B cell (primary cell): ENCODE measurements around the gene PHYH. TPM values are rescaled to one million over a fixed set of nuclear protein-coding genes. Genes with fewer than 3 reads are reported as not detected.
"Not testable (repeated sequence)": the region's sequence is repeated elsewhere in the genome, so short reads cannot be mapped to it uniquely, and the experiment has no call there.

Experiments used
- ATAC-seq: fragments of 200-7000 bp; cut with Tn5 transposase; one replicate; pipeline ENCODE4 v1.10.0; 2021; ENCODE audit warnings: low read depth, mild to moderate bottlenecking, moderate number of reproducible peaks, moderate library complexity
- CTCF ChIA-PET: fragments of 350-600 bp; sonication (Branson Sonifier 250); formaldehyde crosslinking; loops from one replicate; lab custom pipeline; 2021; ENCODE audit warnings: antibody characterized with exemption, inconsistent platforms; lab: Charles Lee
- POLR2A ChIA-PET: fragments of 350-600 bp; sonication (Branson Sonifier 250); formaldehyde crosslinking; loops from one replicate; lab custom pipeline; 2021; ENCODE audit warnings: antibody characterized with exemption; lab: Charles Lee
- DNase-seq: peaks from one replicate; pipeline ENCODE4 v3.0.0; 2013
- H2AFZ ChIP-seq: 2 replicates; pipeline ENCODE4 v1.6.1; 2012; ENCODE audit warnings: mild to moderate bottlenecking, low read depth, low read length; ENCODE audit not compliant: insufficient read depth, poor library complexity, severe bottlenecking
- H3K27ac ChIP-seq, 2 donors: 1 replicate in 1 of 2; 2 replicates in 1 of 2; pipeline ENCODE4 v1.5.1; 2012 to 2013; ENCODE audit warnings: low read length in 2 of 2, mild to moderate bottlenecking in 2 of 2, moderate library complexity in 1 of 2
- H3K27me3 ChIP-seq, 4 experiments: fragments of 200-600 bp in 1 of 4; sonication (generic) in 1 of 4; replicated peaks in 1 of 4; 1 replicate in 2 of 4; 2 replicates in 2 of 4; pipeline versions ENCODE4 v1.6.1 to v1.7.0; 2013 to 2016; ENCODE audit warnings: low read length in 3 of 4, mild to moderate bottlenecking in 2 of 4, mixed read lengths in 1 of 4, moderate library complexity in 1 of 4; ENCODE audit not compliant: insufficient read depth in 4 of 4, control insufficient read depth in 3 of 4; ENCODE audit errors: control extremely low read depth in 1 of 4
- H3K36me3 ChIP-seq, 2 experiments: replicated peaks in 1 of 2; 1 replicate in 1 of 2; 2 replicates in 1 of 2; pipeline versions ENCODE4 v1.6.1 to v1.7.1; 2013; ENCODE audit warnings: low read length in 1 of 2; ENCODE audit not compliant: insufficient read depth in 2 of 2, control insufficient read depth in 1 of 2; ENCODE audit errors: control extremely low read depth in 1 of 2, extremely low read depth in 1 of 2
- H3K4me1 ChIP-seq, 2 donors: fragments of 200-600 bp in 1 of 2; sonication (generic) in 1 of 2; 1 replicate in 1 of 2; 2 replicates in 1 of 2; pipeline versions ENCODE4 v1.5.1 to v1.6.1; 2013 to 2017; ENCODE audit warnings: low read length in 2 of 2; ENCODE audit not compliant: control insufficient read depth in 2 of 2, insufficient read depth in 2 of 2
- H3K4me2 ChIP-seq: replicated peaks from 2 replicates; pipeline ENCODE3; 2012; ENCODE audit warnings: mild to moderate bottlenecking, low read depth, low read length; ENCODE audit not compliant: poor library complexity, severe bottlenecking
- H3K4me3 ChIP-seq, 5 experiments: fragments of 200-600 bp in 1 of 5; sonication (generic) in 1 of 5; 1 replicate in 3 of 5; 2 replicates in 2 of 5; pipeline versions ENCODE4 v1.5.1 to v1.7.0; 2011 to 2016; ENCODE audit warnings: low read length in 4 of 5, mild to moderate bottlenecking in 4 of 5, low read depth in 2 of 5, control low read depth in 1 of 5, moderate library complexity in 1 of 5; ENCODE audit not compliant: insufficient read depth in 1 of 5; ENCODE audit errors: control extremely low read depth in 1 of 5, extremely low read depth in 1 of 5
- H3K79me2 ChIP-seq: fragments of 200-600 bp; sonication (generic); one replicate; pipeline ENCODE4 v1.6.0; 2016; ENCODE audit warnings: low read length; ENCODE audit not compliant: control insufficient read depth, insufficient read depth
- H3K9ac ChIP-seq: fragments of 200-600 bp; sonication (generic); 2 replicates; pipeline ENCODE4 v1.6.1; 2017; ENCODE audit warnings: mild to moderate bottlenecking, low read length, moderate library complexity
- H3K9me3 ChIP-seq, 3 donors: one replicate each; pipeline versions ENCODE4 v1.6.1 to v1.7.1; 2013; ENCODE audit warnings: low read length in 2 of 3; ENCODE audit not compliant: control insufficient read depth in 2 of 3, insufficient read depth in 1 of 3; ENCODE audit errors: control extremely low read depth in 1 of 3
- H4K20me1 ChIP-seq: 2 replicates; pipeline ENCODE4 v1.6.0; 2012; ENCODE audit warnings: mild to moderate bottlenecking, low read length; ENCODE audit not compliant: insufficient read depth, control insufficient read depth, poor library complexity, severe bottlenecking
- H3K27ac Mint-ChIP-seq: one replicate; pipeline ENCODE4 v1.8.0; 2021; ENCODE audit warnings: mixed read lengths
- H3K27me3 Mint-ChIP-seq: one replicate; pipeline ENCODE4 v1.8.0; 2021; ENCODE audit warnings: mixed read lengths
- H3K4me1 Mint-ChIP-seq: one replicate; pipeline ENCODE4 v1.8.0; 2021; ENCODE audit warnings: mixed read lengths
- H3K4me3 Mint-ChIP-seq: one replicate; pipeline ENCODE4 v1.8.0; 2021; ENCODE audit warnings: mixed read lengths
- H3K9me3 Mint-ChIP-seq: one replicate; pipeline ENCODE4 v1.8.0; 2022; ENCODE audit warnings: mixed read lengths; ENCODE audit not compliant: insufficient read depth
- EZH2 ChIP-seq: IDR thresholded peaks from 2 replicates; pipeline ENCODE4 v1.6.1; 2012; ENCODE audit warnings: borderline replicate concordance, low read depth, mild to moderate bottlenecking, moderate library complexity, low read length; ENCODE audit not compliant: insufficient read depth, poor library complexity, severe bottlenecking
- WGBS: methylation state at CpG from one replicate; pipeline ENCODE4 v1.1.5; 2013; ENCODE audit warnings: missing lambda C conversion rate; ENCODE audit not compliant: insufficient coverage; 5-methylcytosine and 5-hydroxymethylcytosine counted together
- intact Hi-C: fragments of 100-400 bp; cut with micrococcal nuclease; formaldehyde crosslinking; loops from one replicate; pipeline ENCODE4 v1.10.0; 2022
- polyA plus RNA-seq: library from polyadenylated mRNA; depleted of rRNA; stranded (reverse); fragments of >200 nt; gene quantifications from 2 replicates; pipeline ENCODE4 v1.2.3, GENCODE V29; 2012
- total RNA-seq, 2 donors: library from RNA; stranded (reverse); fragments of 120-200 nt in 1 of 2; gene quantifications; 1 replicate in 1 of 2; 2 replicates in 1 of 2; pipeline versions ENCODE4 v1.2.3 to v1.2.4, GENCODE V29; 2013 to 2022
- TF ChIP-seq, protein P1 (sequence below): fragments of 200-600 bp; IDR thresholded peaks from one replicate; pipeline ENCODE4 v1.8.0; 2022; ENCODE audit warnings: antibody characterized with exemption, mild to moderate bottlenecking

Gene PHYH
- total and polyA plus RNA-seq, 2 donors (not counting 1 experiment from before 2014, with no cell fraction given): 3.1 to 9.7 TPM

- H3K27ac Mint-ChIP-seq: no peak overlapping the region
- H3K9me3 Mint-ChIP-seq: no peaks in the 10 kb centered on the region
These were observed 61.4 kb downstream of the PHYH start for GRCh38 chr10:13238271-13239077.

DNA sequence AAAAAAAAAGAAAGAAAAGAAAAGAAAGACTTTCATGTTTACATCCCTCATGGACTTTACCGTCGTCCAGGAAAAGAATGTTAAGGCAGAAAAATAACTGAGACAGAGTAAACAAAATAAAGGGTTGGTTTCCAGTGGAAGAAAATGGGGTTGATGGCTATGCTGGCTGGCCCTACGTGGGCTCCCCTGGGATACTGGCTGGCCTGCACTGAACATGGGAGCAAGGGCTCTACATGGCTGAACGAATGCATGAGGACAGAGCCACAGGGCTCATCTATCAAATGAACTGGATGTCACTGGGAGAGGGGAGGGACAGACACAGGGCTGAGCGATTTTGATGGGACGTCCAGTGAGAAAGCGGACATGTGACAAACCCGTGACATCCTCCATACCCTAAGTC is 63.2 kb downstream of the PHYH start:
- H3K9ac ChIP-seq: no peak overlapping the region
- DNase-seq (no peak), ATAC-seq (no peak)
- no peaks in the 10 kb centered on the region for H3K27me3 ChIP-seq
- POLR2A ChIA-PET: no interaction called here
- TF ChIP-seq, protein P1, sequence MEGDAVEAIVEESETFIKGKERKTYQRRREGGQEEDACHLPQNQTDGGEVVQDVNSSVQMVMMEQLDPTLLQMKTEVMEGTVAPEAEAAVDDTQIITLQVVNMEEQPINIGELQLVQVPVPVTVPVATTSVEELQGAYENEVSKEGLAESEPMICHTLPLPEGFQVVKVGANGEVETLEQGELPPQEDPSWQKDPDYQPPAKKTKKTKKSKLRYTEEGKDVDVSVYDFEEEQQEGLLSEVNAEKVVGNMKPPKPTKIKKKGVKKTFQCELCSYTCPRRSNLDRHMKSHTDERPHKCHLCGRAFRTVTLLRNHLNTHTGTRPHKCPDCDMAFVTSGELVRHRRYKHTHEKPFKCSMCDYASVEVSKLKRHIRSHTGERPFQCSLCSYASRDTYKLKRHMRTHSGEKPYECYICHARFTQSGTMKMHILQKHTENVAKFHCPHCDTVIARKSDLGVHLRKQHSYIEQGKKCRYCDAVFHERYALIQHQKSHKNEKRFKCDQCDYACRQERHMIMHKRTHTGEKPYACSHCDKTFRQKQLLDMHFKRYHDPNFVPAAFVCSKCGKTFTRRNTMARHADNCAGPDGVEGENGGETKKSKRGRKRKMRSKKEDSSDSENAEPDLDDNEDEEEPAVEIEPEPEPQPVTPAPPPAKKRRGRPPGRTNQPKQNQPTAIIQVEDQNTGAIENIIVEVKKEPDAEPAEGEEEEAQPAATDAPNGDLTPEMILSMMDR: no peak
- no peak for TF ChIP-seq EZH2
- CTCF ChIA-PET: interaction anchor here (0.7 kb wide), 1 partner anchor 501 kb away, joined by 3 read pairs; no protein-coding TSS in a partner anchor
- no peak overlapping the region for H3K4me3 ChIP-seq
- no peak overlapping the region for H3K4me2 ChIP-seq
- WGBS: 100% methylated on average over 4 of the region's 8 CpGs
- no peaks in the 10 kb centered on the region for H3K27me3 Mint-ChIP-seq
- no peak overlapping the region for H3K27ac ChIP-seq
- peak overlapping the region; percentile 5 for H3K27ac Mint-ChIP-seq
- H3K79me2 ChIP-seq: no peaks in the 10 kb centered on the region
- intact Hi-C loops: no loop called here
- H3K4me1 ChIP-seq: no peaks in the 10 kb centered on the region
- no peaks in the 10 kb centered on the region for H3K9me3 Mint-ChIP-seq
- no peak overlapping the region for H3K4me3 Mint-ChIP-seq
- H3K4me1 Mint-ChIP-seq: no peaks in the 10 kb centered on the region
- no peaks in the 10 kb centered on the region for H3K9me3 ChIP-seq
- no peaks in the 10 kb centered on the region for H4K20me1 ChIP-seq
- H3K36me3 ChIP-seq: no peaks in the 10 kb centered on the region
- H2AFZ ChIP-seq: no peak overlapping the region

More at GRCh38 chr10:13238271-13239077, 61.4 kb downstream of the PHYH start:
- intact Hi-C loops: no loop called here
- no peaks in the 10 kb centered on the region for H3K36me3 ChIP-seq
- peaks cover 0 to 2% (median 0%) of the 10 kb centered on the region in 4 experiments for H3K27me3 ChIP-seq
- no peaks in the 10 kb centered on the region for H3K4me1 Mint-ChIP-seq
- no peak overlapping the region for H3K4me3 Mint-ChIP-seq
- no peak overlapping the region for H3K4me2 ChIP-seq
- H4K20me1 ChIP-seq: no peaks in the 10 kb centered on the region
- no peaks in the 10 kb centered on the region for H3K4me1 ChIP-seq
- H3K9me3 ChIP-seq: no peaks in the 10 kb centered on the region
- H3K27ac ChIP-seq: no peak overlapping the region
- CTCF ChIA-PET: no interaction called here
- ATAC-seq (no peak), DNase-seq (no peak)
- POLR2A ChIA-PET: no interaction called here
- 95% methylated on average over 14 of the region's 16 CpGs for WGBS
- H3K4me3 ChIP-seq: no peak overlapping the region
- TF ChIP-seq, protein P1: no peak
- TF ChIP-seq EZH2: no peak
- H3K9ac ChIP-seq: no peak overlapping the region
- H3K27me3 Mint-ChIP-seq: peaks cover 4% of the 10 kb centered on the region
- H2AFZ ChIP-seq: no peak overlapping the region
- H3K79me2 ChIP-seq: no peaks in the 10 kb centered on the region

DNA sequence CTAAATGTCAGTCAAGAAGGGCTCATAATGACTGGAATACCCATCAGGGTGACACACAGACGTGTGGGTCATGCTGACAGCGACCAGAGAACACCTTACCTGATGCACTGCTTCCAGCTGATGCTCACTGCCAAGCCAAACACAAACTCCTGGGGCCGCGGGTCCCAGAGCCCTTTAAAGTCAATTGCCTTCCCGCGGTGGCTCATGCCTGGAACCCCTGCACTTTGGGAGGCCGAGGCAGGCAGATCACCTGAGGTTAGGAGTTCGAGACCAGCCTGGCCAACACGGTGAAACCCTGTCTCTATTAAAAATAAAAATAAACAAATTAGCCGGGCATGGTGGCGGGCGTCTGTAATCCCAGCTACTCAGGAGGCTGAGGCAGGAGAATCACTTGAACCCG is 65.1 kb downstream of the PHYH start:
- POLR2A ChIA-PET, H3K9ac ChIP-seq, intact Hi-C loops, H3K27ac ChIP-seq, CTCF ChIA-PET, H3K79me2 ChIP-seq, H2AFZ ChIP-seq, DNase-seq, ATAC-seq, H3K36me3 ChIP-seq, H3K4me2 ChIP-seq, H3K27me3 Mint-ChIP-seq, H4K20me1 ChIP-seq, H3K9me3 Mint-ChIP-seq, H3K4me1 Mint-ChIP-seq, H3K4me3 ChIP-seq, H3K4me3 Mint-ChIP-seq, H3K4me1 ChIP-seq, H3K27me3 ChIP-seq, H3K27ac Mint-ChIP-seq, H3K9me3 ChIP-seq: not testable (repeated sequence)
- 90% methylated on average over 9 of the region's 13 CpGs for WGBS
